ENCODE measurements around the gene MRPS18A. TPM values are rescaled to one million over a fixed set of nuclear protein-coding genes. Genes with fewer than 3 reads are reported as not detected.

Gene MRPS18A
- total and polyA plus RNA-seq, 9 of the 15 experiments (the other 6 are each of a cell fraction or from before 2014, with no cell fraction given) = 87.5 to 243 (median 125) TPM

DNA sequence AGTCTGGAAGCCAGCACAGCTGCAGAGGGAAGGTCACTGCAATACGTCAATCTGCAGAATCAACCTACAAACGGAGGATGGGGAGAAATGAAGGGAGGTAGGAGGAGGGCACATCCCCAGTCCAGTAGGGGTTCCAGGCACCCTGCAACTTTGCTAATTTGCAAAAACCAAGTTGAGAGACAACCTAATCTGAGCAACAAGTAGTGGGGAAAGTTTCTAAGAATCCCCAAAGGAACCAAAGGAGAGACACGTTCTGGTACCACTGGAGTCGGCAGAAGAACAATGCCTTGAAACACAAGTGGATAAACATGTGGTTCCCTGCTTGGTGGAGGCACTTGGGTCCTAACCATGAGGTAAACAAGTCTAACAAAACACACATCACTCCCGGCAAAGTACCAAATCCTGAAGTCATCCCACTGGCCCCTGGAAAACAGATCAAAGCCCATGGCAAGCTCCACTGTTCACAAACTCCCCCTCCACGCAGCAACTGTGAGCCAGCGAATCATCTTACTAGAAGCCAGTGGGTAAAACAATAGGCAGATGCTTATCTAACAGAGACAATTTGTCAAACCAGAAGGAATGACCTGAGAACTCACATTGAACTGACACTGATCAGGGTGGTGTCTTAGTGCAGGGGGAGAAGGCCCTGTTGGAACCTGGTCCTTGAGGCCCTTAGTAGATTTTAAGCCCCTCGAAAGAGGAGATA is 4.7 kb downstream of the MRPS18A start (continued):
- TF ChIP-seq, protein P1, sequence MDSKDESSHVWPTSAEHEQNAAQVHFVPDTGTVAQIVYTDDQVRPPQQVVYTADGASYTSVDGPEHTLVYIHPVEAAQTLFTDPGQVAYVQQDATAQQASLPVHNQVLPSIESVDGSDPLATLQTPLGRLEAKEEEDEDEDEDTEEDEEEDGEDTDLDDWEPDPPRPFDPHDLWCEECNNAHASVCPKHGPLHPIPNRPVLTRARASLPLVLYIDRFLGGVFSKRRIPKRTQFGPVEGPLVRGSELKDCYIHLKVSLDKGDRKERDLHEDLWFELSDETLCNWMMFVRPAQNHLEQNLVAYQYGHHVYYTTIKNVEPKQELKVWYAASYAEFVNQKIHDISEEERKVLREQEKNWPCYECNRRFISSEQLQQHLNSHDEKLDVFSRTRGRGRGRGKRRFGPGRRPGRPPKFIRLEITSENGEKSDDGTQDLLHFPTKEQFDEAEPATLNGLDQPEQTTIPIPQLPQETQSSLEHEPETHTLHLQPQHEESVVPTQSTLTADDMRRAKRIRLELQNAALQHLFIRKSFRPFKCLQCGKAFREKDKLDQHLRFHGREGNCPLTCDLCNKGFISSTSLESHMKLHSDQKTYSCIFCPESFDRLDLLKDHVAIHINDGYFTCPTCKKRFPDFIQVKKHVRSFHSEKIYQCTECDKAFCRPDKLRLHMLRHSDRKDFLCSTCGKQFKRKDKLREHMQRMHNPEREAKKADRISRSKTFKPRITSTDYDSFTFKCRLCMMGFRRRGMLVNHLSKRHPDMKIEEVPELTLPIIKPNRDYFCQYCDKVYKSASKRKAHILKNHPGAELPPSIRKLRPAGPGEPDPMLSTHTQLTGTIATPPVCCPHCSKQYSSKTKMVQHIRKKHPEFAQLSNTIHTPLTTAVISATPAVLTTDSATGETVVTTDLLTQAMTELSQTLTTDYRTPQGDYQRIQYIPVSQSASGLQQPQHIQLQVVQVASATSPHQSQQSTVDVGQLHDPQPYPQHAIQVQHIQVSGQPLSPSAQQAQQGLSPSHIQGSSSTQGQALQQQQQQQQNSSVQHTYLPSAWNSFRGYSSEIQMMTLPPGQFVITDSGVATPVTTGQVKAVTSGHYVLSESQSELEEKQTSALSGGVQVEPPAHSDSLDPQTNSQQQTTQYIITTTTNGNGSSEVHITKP (IDR thresholded peaks at IDR 0.05; ENCODE audit: partially characterized antibody) = peak; percentile 38

DNA sequence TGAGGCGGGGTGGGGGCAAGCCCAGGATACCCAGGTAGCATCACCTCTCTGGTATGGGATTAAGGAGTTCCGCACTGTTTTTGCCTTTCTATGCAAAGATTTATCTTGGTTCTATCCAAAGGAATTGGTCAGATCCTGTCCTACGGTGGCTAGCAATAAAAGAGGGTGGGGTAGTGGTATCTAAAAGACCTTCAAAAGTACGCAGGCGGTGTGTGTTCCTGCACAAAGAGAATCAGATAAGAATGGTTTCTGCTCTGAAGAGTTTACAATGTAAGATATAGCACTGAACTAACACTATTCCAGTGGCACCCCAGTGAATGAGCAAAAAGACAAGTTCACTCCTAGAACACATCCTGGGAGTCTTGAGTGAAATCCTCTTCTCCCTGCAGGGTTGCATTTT is 6.3 kb downstream of the MRPS18A start:
- H3K27me3 ChIP-seq (ENCODE audit: control insufficient read depth in 2 of 2, insufficient read depth in 2 of 2, low read length in 2 of 2) = no peaks in the 10 kb centered on the region
- peaks cover 21% of the 10 kb centered on the region for H4K20me1 ChIP-seq (replicated peaks; ENCODE audit: control insufficient read depth, insufficient read depth, low read length)
- H3K9ac ChIP-seq (ENCODE audit: insufficient read depth in 1 of 2, low read depth in 2 of 2, low read length in 2 of 2) = no peak overlapping the region
- no peaks in the 10 kb centered on the region for H3K9me3 ChIP-seq (replicated peaks; ENCODE audit: control insufficient read depth, insufficient read depth, low read depth, low read length)
- no peak overlapping the region for H2AFZ ChIP-seq (ENCODE audit: low read depth, low read length)
- intact Hi-C loops (cut with micrococcal nuclease) (no loop called here), in situ Hi-C loops (cut with MboI) (no loop called here)
- peaks cover 0 to 34% of the 10 kb centered on the region in 2 experiments; a peak in 3 of 5 replicates for H3K4me1 ChIP-seq (replicated peaks in 1 of 2; ENCODE audit: control insufficient read depth in 2 of 2, insufficient read depth in 2 of 2, low read length in 2 of 2)
- BruUV-seq (replicated peaks) = no TSS peak
- FAIRE-seq = no peak
- POLR2A ChIA-PET = interaction anchor here (0.6 to 2.6 kb wide), 7 partner anchors 11 to 245 kb away, joined by 3 to 10 read pairs (median 4); no protein-coding TSS in a partner anchor
- H3K4me2 ChIP-seq (ENCODE audit: insufficient read depth, low read length) = no peak overlapping the region
- no peaks in the 10 kb centered on the region for H3K9me1 ChIP-seq (ENCODE audit: control insufficient read depth, insufficient read depth, low read length)
- no peak for TF ChIP-seq MAFF (IDR thresholded peaks at IDR 0.05; ENCODE audit: low read length)
- TF ChIP-seq HEY1 (CRISPR knock-in tag; IDR thresholded peaks at IDR 0.05; ENCODE audit: borderline replicate concordance) = no peak
- TF ChIP-seq ZNF324 (CRISPR knock-in tag; IDR thresholded peaks at IDR 0.05) = no peak
- TF ChIP-seq TEAD4 (IDR thresholded peaks at IDR 0.05; ENCODE audit: low read length) = no peak
- TF ChIP-seq TEAD4 (CRISPR knock-in tag; IDR thresholded peaks at IDR 0.05; ENCODE audit: borderline replicate concordance) = no peak
- TF ChIP-seq TAL1 (IDR thresholded peaks at IDR 0.05) = no peak
- TF ChIP-seq, protein P2, sequence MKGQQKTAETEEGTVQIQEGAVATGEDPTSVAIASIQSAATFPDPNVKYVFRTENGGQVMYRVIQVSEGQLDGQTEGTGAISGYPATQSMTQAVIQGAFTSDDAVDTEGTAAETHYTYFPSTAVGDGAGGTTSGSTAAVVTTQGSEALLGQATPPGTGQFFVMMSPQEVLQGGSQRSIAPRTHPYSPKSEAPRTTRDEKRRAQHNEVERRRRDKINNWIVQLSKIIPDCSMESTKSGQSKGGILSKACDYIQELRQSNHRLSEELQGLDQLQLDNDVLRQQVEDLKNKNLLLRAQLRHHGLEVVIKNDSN (CRISPR knock-in tag; IDR thresholded peaks at IDR 0.05) = no peak
- no peak for TF ChIP-seq BCL6 (CRISPR knock-in tag; IDR thresholded peaks at IDR 0.05)
- TF ChIP-seq HMGN3 (IDR thresholded peaks at IDR 0.05; ENCODE audit: borderline replicate concordance, extremely low read depth, insufficient read length, low read depth, low read length) = no peak
- no peak for TF ChIP-seq CREM (IDR thresholded peaks at IDR 0.05; ENCODE audit: low read depth)
- TF ChIP-seq, protein P3, sequence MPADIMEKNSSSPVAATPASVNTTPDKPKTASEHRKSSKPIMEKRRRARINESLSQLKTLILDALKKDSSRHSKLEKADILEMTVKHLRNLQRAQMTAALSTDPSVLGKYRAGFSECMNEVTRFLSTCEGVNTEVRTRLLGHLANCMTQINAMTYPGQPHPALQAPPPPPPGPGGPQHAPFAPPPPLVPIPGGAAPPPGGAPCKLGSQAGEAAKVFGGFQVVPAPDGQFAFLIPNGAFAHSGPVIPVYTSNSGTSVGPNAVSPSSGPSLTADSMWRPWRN (IDR thresholded peaks at IDR 0.05; ENCODE audit: low read depth) = no peak
- CTCF ChIA-PET (ENCODE audit: low intra/inter-chr PET ratio) = no interaction called here
- H3K4me3 ChIP-seq = no peak overlapping the region
- H3K36me3 ChIP-seq (ENCODE audit: control insufficient read depth, insufficient read depth, low read length) = peaks cover 97% of the 10 kb centered on the region
- no peak overlapping the region for H3K27ac ChIP-seq (ENCODE audit: extremely low read depth, low read depth, low read length)
- no peak for DNase-seq (ENCODE audit: extremely low read depth in 1 of 4, low spot score in 3 of 4)
- ATAC-seq = no peak
- H3K79me2 ChIP-seq (ENCODE audit: control insufficient read depth, insufficient read depth, low read length) = peaks cover 59% of the 10 kb centered on the region
- WGBS (ENCODE audit: insufficient coverage, low coverage, missing lambda C conversion rate) = 82% methylated on average over 5 of the region's 5 CpGs
